Urothelium cell line (cell line): ENCODE results near the gene THOP1.

Experiments
- DNase-seq: peaks from one replicate; pipeline ENCODE4 v3.0.0; 2011; ENCODE audit warnings: low spot score, mixed read lengths
- FAIRE-seq: peaks from 2 replicates; lab custom pipeline; 2011; peaks lifted over from hg19 to GRCh38; lab: Jason Lieb, UNC

THOP1 gene

DNA sequence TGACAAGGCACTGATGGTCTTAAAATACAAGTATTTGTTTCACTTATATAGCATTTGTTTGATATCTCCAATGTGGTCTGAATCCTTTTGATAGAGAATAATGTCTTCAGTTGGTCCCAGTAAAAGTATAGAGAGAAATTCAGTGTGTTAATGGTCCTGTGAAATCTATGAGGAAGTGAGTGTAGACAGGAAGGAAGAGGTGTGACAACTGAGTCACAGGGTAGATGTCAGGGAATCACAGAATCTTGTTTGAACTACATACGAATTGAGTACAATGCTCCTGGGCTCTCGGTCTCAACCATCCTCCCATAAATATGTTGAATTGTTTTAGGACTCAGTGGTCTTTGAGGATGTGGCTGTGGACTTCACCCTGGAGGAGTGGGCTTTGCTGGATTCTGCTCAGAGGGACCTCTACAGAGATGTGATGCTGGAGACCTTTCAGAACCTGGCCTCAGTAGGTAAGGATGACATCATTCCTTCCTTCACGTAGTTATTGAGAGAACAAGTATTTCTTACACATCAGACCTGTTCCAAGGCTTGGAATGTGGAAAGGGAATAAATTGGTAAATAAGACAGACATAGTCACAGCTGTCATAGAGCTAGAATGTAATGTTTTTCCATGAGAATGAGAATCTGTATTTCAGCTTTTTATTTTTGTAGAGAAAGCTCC, 65.1 kb downstream of the THOP1 start:
- DNase-seq: no peak
- FAIRE-seq: no peak

DNA sequence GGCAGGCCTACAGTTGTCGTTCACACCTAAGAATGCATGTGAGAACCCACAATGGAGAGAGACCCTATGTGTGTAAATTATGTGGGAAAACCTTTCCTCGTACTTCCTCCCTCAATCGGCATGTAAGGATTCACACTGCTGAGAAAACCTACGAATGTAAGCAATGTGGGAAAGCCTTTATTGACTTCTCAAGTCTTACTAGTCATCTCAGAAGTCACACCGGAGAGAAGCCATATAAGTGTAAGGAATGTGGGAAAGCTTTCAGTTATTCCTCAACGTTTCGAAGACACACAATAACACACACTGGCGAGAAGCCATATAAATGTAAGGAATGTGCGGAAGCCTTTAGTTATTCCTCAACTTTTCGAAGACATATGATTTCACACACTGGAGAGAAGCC, 67.3 kb downstream of the THOP1 start:
- FAIRE-seq (no peak), DNase-seq (no peak)

DNA sequence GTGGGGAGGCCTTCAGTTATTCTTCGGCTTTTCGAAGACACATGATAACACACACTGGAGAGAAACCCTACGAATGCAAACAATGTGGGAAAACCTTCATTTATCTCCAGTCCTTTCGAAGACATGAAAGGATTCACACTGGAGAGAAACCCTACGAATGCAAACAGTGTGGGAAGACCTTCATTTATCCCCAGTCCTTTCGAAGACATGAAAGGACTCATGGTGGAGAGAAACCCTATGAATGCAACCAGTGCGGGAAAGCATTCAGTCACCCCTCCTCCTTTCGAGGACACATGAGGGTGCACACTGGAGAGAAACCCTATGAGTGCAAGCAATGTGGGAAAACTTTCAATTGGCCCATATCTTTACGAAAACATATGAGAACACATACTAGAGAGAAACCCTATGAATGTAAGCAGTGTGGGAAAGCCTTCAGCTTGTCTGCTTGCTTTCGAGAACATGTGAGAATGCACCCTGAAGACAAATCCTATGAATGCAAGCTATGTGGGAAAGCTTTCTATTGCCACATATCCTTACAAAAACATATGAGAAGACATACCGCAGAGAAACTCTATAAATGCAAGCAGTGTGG, 67.8 kb downstream of the THOP1 start:
- DNase-seq (no peak), FAIRE-seq (no peak)

DNA sequence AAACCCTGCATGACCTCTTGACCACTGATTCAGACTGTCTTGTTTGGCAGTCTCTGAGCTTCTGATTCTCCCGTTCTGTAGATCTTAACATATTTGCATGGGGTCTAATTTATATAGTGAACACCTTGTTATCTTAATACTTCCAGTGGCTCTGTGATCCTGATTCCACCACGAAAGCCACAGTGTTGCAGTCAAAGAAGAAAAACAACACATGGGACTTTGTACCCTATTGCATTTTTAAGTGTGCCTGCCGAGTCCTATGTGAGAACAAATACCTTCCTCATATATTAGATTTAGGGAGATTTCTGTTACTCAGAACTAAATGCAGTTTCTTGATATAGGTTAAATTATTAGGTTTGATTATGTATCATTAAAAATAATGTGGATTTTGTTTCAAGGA, 69.5 kb downstream of the THOP1 start:
- no peak for FAIRE-seq

DNA sequence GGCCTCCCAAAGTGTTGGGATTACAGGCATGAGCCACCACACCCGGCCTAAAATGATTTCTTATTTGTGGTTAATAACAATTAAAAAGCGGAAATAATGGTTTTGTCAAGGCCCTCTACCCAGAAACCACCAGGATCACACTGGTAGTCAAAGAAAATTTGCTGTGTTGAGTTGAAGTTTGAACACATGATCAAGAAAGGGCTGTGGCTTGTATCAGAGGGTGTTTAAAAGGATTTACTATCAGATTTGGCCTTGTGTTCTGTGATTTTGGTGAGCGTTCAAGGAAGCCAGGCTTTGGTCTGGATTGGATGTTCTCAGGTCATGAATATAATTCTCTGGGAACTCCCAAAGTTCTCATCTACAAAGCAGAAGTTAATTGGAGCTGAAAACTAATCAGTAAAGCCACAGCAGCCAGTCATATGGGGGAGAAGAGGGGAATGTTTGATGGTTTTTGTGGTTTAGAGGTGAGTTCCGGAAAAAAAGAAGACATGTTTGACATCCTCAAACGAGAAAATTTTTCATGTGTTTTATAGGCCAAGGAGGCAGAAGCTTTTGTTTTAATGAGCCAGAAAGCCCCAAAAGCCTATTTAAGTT, 71.3 kb downstream of the THOP1 start:
- FAIRE-seq: no peak
- no peak for DNase-seq

More for the DNA sequence above, 69.5 kb downstream of the THOP1 start:
- no peak for DNase-seq

DNA sequence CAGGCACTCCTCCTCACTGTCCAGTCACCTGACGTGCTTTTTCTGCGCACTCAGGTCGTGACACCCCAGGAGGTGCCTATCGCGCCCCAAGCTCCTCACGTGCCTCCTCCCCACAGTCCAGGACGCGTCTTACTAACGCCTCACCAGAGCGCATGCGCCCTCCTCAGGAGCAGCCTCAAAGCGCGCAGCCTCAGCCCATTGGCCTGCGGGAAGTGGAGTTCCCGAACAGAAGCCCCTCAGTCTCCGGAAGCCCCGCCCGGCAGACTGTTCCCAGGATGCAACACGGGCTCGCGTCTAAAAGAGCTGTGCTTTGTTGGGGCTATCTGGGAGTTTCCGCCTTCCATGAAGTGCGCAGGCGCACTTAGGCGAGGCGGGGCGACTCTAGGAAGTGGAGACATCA, 73.6 kb downstream of the THOP1 start:
- no peak for DNase-seq
- no peak for FAIRE-seq

DNA sequence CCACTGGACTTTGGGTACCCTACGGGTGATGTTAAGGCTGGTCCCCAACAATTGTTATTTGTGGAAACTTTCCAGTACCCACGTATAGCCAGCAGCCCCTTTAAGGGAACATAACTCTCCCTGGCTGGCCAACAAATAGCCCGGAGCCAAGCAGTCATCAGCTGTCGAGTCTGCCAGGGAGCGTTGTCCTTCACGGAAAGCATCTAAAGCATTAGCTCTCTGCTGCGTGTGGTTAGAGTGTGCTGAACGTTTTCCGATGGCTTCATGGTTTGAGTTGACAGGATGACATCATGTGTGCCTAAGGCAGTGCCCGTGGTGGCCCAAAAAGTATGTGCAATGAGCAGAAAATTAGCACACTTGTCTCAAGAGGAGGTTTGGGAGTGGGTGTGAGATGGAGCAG, 78.5 kb downstream of the THOP1 start:
- FAIRE-seq: no peak
- DNase-seq: no peak
